ENCODE data around the gene CFAP97.
"Not testable (repeated sequence)": the region's sequence is repeated elsewhere in the genome, so short reads cannot be mapped to it uniquely, and the experiment has no call there.

The CFAP97 gene

DNA sequence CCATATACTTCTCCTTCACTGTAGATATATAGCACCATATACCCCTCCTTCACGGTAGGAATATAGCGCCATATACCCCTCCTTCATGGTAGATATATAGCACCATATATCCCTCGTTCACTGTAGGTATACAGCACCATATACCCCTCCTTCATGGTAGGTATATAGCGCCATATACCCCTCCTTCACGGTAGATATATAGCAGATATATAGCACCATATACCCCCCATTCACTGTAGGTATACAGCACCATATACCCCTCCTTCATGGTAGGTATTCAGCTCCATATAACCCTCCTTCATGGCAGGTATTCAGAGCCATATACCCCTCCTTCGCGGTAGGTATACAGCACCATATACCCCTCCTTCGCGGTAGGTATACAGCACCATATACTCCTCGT lies 18.1 kb upstream of the CFAP97 start:
- DNase-seq = no peak

DNA sequence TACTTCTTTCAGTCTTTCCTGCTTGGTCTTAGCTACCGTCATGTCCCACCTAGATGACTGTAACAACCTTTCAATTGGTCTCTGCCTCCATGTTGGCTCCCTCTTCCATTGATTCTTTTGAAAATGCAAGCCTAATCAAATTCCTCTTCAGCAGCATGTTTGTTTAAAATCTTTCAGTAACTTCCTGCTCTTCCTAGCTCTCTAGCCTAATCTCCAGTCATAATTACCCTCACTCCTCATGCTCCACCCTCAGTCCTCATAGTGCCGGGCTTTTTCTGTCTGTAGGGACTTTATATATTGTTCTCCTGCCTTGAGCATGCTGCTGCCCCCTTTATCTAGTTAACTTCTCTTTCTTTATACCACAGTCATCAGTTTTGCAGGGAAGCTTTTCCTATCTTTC lies 17.7 kb upstream of the CFAP97 start:
- DNase-seq = no peak

DNA sequence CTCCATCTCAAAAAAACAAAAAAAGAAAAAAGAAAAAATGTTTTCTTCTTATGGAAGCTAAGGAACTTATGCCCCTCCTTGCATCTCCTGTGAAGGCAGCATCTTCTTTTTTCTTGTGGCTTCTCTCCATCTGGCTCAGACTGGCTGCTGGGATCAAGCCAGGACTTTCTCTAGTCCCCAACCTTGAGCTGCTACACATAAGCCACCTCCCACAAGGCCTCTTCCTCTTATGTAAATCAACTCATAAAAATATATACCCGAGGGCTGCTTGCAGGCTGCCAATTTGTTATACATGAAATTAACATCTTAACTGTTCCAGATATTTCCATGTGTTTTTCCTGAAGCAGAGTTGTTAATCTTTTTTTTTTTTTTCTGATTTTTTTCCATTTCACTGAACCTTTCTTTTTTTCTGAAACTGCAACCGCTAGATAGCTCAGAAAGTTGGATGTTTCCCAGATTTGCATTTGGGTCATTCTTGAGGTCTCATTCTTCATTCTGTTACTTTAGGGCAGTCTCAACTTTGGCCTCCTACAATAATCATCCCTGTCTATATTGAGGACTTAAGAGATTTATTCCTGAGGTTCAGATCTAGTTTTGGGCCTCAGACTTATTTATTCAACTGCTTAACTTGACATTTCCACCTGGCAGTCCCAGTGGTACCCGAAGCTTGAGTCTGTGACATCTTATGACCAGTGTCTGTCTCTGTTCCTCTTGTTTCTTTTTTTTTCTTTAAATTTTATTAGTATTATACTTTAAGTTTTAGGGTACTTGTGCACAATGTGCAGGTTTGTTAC lies 15.9 kb upstream of the CFAP97 start:
- peak; percentile 54 to 76 for DNase-seq

DNA sequence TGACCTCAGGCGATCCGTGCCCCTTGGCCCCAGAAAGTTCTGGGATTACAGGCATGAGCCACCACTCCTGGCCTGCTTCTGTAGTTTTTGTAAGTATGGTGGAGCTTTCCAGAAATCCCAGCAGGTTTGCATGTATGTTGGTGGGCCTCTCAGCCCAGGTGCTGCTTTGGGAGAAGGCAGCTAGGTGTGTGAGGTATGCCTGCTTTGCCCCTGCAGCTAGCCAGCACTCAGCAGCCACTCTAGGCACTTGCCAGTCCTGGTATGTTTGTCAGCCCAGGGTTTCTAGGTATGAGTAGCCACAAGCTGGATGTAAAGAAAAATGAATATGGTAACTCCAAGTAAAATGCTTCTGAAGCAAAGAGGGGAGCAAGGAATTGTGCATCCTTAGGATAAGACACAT lies 14.5 kb upstream of the CFAP97 start:
- no peak for DNase-seq

- peak in 1 of 2 experiments; percentile 23 for DNase-seq
These were observed 13.7 kb upstream of the CFAP97 start for GRCh38 chr4:185217408-185217975.

- DNase-seq = peak in 1 of 2 experiments; percentile 7
These were observed 11.5 kb upstream of the CFAP97 start for GRCh38 chr4:185215261-185215660.

DNA sequence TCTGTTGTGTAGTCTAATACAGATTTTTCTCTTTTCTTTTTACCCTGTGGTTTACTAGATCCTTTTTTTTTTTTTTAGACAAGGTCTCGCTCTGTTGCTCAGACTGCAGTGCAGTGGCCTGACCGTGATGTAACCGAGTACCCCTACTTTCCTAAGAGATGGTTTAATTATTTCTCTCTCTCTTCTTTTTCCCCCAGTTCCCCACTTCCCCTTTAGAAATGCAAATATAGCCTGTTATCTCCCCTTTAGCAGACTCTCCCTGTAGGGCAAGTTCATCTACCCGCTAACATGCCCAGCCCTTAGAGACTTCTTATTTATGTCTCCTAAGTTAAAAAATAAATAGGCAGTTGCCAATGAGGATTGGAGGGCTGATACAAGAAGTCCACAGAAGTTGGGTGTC lies 10.1 kb upstream of the CFAP97 start:
- no peak for DNase-seq

DNA sequence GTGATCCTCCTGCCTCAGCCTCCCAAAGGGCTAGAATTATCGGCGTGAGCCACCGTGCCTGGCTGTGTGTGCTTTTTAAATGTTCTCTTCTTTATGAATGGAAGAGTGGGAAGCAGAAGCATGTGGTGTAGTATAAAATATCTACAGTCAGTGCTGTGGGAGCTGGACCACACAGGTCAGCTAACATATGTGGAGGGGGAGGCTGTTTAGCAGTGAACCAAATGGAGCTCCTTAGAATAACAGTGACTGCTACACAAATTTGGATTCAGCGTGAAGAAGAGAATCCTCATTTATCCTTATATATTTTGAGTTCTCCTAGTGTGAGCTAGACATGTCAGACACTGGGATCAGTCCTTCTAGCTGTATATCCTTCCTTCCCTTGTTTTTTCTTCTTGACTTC lies 8.8 kb upstream of the CFAP97 start:
- no peak for DNase-seq

DNA sequence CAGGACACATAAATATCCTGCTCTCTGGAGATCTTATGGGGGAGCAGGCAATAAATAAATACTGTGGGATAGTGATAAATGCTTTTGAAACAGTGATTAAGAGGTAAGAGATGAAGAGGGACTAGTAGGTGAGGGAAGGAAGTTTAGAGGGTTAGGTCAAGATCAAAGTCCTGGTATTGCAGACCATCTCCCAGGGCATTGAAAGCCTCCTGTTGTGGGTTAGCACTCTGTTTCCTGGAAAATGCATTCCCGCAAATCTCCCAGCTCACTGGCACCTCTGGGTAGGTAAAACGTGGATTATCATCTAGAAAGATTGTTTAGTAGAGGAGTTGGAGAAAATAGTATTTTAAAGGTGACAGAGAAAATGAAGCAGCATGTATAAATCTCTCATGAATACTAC lies 7.8 kb upstream of the CFAP97 start:
- no peak for DNase-seq

GRCh38 chr4:185211035-185211434 lies 7.2 kb upstream of the CFAP97 start:
- DNase-seq = no peak

DNA sequence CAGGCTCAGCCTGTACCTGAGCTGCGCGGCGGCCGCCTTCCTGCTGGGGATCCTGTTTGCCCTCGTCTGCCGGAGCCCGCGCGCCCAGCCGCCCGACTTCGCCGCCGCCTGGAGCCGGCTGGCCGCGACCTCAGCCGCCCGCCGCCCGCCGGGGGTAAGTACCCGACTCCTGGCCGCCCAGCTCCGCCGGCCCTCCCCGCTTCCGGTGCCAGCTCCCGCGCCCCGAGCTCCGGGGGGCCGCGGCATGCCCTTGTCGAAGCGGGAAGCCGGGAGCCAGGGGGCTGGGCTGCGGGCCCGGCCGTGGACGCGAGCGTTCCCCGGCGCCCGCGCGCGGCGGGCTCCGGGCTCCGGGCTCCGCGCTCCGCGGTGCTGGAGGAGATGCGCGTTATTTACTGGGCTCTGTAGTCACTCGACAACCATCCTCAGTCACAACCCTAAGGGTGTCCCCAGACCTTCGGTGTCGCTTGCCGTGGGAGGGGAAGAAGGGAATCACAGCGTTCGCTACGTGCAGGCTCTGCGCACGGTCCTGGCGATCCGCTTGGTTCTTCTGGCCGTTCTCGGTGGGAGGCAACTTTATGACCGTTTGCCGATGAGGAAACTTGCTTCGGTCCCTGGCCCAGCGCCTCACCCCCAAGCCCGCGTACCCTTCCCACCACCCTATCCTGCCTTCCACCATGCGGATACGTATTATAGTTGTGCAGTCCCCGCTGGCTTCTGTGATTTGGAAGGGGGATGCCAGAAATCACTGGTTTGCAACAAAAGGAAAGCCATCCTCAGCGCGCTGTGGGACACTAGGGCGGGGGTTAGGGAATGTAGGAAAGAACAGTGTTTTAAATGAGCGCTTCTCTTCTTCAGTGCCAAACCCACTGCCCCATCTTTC lies 6.5 kb upstream of the CFAP97 start:
- no peak for DNase-seq

- not testable (repeated sequence) for DNase-seq
These were observed 6.0 kb upstream of the CFAP97 start for GRCh38 chr4:185209852-185210101.

DNA sequence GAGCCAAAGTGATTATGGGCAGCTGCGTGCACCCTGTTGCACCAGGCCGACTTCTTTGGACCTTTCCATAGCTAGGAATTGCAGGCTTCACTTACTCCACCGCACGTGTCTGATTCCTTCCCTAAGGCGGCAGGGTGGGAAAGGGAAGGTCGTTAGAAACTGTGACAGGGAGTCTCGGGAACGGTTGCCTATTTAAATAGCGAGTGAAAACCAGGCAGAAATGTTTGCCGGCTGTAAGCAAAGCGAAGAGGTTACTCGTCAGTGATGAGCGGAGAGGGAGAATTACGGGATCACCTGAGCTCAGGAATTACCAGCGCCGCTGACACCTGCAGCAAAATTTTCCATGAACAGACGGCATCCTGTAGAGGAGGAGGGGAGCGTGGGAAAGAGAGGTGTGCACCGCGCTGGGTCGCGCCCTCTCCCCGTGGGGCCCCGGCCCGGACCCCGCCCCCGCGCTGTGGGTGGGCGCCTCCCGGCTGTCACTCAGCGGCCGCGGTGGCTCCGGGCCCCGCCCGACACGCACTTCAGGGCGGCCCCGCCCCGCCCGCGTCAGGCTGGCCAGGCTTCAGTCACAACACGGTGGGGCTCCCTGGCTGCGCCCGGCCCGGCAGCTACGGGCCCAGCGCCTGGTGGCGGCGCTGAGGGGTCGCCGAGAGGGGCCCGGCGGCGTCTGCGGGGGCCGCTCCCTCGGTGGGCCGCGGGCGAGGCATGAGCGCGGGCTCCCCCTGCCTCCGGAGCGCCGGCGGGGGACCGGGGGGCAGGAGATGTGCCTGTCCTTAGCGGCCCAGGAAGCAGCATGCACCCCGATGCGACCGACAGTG lies 5.4 kb upstream of the CFAP97 start, which contains the start of gene SNX25:
SNX25 (plus strand) TSS at position 568 of the 821 bp plus-strand sequence; CDS start at position 797, 229 bp downstream.
- DNase-seq = peak; percentile 49 to 86

DNA sequence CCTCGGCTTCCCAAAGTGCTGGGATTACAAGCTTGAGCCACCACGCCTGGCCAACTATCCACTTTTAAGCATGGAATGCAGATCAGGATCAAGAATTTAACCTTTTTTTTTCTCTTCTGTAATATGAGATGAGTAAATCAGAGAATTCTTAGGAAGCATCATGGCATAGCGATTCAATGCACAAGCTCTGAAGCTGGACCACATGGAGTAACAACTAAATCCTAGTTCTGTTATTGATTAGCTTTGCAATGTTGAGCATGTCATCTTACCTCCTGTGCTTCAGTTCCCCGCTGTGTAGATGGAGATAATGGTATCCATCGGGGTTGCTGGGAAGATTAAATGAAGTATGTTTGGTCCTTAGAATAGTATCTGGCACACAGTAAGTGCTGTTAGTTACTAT lies 3.7 kb upstream of the CFAP97 start:
- DNase-seq = no peak

- no peak for DNase-seq
These were observed 2.0 kb upstream of the CFAP97 start for GRCh38 chr4:185205697-185206342.

- DNase-seq = not testable (repeated sequence)
These were observed 1.3 kb upstream of the CFAP97 start for GRCh38 chr4:185205073-185205472.

DNA sequence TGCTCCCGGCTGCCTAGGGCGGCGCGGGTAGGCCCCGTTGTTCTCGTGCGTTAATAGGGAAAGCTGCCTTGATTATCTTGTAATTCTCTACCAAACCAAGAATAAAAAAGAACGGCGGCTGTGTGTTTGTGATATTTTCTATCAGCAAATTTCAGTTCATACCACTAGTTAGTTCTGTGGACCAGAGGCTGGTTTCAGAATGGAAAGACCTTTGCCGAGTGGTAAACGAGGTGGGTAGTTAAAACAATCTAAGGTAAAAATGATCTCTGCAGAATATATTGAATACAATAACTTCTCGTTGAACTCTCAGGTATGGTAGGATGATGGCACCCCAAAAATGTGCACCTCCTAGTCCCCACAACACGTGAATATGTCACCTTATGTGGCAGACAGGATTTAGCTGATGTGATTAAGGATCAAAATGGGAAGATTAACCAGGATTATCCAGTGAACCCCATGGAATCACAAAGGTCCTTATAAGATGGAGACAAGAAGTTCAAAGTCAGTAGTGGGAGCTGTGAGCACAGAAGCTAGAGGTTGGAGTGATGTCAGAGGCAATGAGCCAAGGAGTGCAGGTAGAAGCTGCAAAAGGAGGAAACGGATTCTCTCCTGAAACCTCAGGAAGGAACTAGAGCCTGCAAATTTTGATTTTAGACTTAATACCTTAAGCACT lies 574 bp upstream of the CFAP97 start:
- no peak for DNase-seq

- DNase-seq = no peak
These were observed 765 bp downstream of the CFAP97 start for GRCh38 chr4:185202984-185203485.

DNA sequence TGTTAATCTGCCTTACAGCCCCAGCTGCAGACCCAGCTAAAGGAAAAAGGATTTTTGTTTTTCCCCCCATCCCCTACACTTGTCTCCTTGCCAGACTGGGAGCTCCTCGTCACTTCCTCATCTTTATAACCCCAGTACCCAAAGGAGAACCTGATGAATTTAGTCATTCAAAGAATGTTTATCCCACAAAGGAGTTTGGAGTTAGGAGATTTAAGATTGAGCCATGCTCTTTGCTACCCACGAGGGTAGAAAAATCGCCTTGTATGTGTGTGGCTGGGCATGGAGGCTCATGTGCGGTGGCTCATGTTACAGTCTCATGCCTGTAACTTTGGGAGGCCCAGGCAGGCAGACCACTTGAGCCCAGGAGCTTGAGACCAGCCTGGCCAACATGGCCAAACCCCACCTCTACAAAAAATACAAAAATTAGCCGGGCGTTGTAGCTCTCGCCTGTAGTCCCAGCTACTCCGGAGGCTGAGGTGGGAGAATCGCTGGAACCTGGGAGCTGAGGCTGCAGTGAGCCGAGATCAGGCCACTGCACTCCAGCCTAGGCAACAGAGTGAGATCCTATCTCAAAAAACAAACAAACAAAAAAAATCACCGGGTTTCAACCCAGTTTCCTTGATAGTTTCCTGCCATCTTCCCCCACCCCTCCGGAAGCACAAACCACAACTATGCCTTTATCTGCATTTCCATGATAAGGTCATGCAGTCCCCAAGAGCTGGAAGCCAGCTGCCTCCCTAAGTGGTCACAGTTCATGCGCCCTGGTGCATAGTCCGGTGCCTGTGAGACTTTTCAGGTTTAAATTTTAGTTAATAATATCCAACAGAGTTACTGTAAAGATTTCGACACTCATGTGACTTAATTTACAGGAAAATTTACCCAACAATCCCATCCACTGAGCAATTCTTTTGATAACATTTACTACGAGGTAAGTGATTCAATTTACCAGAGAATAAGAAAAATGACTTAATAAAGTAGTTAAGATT lies 1.5 kb downstream of the CFAP97 start:
- no peak for DNase-seq

DNA sequence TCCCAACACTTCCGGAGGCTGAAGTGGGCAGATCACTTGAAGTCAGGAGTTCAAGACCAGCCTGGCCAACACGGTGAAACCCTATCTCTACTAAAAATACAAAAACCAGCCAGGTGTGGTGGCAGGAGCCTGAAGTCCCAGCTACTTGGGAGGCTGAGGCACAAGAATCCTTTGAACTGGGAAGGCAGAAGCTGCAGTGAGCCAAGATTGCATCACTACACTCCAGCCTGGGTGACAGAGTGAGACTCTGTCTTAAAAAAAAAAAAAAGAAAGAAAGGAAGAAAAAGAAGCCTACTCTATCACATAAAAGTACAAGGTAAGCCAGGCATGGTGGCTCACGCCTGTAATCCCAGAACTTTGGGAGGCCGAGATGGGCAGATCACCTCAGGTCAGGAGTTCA lies 5.6 kb downstream of the CFAP97 start:
- DNase-seq = not testable (repeated sequence)
